GM12878 (cell line): ENCODE data around the gene SNTA1. TPM values are rescaled to one million over a fixed set of nuclear protein-coding genes. Genes with fewer than 3 reads are reported as not detected.

ENCODE experiments used
- ATAC-seq: fragments of 200-7000 bp; cut with Tn5 transposase; 3 replicates; pipeline ENCODE4 v1.9.1; 2020; ENCODE audit warnings: mild to moderate bottlenecking, moderate library complexity
- BruUV-seq: library from RNA; stranded (reverse); fragments of 400-500 nt; replicated peaks from 2 replicates; lab custom pipeline; 2021; lab: Mats Ljungman, UMichigan
- CTCF ChIA-PET: fragments of 300-600 bp; sonication (Branson Sonifier 250); formaldehyde crosslinking; extraction: SDS; loops from one replicate; lab custom pipeline; 2021; ENCODE audit warnings: inconsistent platforms; lab: Yijun Ruan, JAX
- POLR2A ChIA-PET: fragments of 350-600 bp; formaldehyde crosslinking; extraction: SDS; loops from one replicate; lab custom pipeline; 2021; ENCODE audit warnings: inconsistent platforms; lab: Charles Lee
- RAD21 ChIA-PET: fragments of 300-600 bp; sonication (Branson Sonifier 250); formaldehyde crosslinking; loops from one replicate; lab custom pipeline; 2023; ENCODE audit warnings: antibody characterized with exemption; ENCODE audit not compliant: unreplicated experiment; lab: Charles Lee
- SMC1A ChIA-PET: fragments of 300-600 bp; sonication (Branson Sonifier 250); formaldehyde crosslinking; loops from one replicate; lab custom pipeline; 2023; ENCODE audit not compliant: unreplicated experiment, uncharacterized antibody; lab: Charles Lee
- DNase-seq: peaks from one replicate; pipeline ENCODE4 v3.0.0-alpha.2; 2011; ENCODE audit warnings: low read depth, low spot score
- FAIRE-seq: peaks from 3 replicates; lab custom pipeline; 2011; peaks lifted over from hg19 to GRCh38; lab: Jason Lieb, UNC
- H2AFZ ChIP-seq: 2 replicates; pipeline ENCODE4 v1.6.0; 2011; ENCODE audit warnings: low read depth, low read length, control low read depth; ENCODE audit not compliant: control insufficient read depth
- H3K27ac ChIP-seq: 2 replicates; pipeline ENCODE4 v1.5.1; 2011; ENCODE audit warnings: control low read depth; ENCODE audit not compliant: control insufficient read depth, insufficient read depth
- H3K27me3 ChIP-seq, 2 experiments: replicated peaks in 1 of 2; 2 replicates each; pipeline versions ENCODE4 v1.6.0 to v1.6.1; 2011; ENCODE audit warnings: low read length in 1 of 2; ENCODE audit not compliant: control insufficient read depth in 2 of 2, insufficient read depth in 2 of 2
- H3K36me3 ChIP-seq, 2 experiments: 2 replicates each; pipeline ENCODE4 v1.5.1; 2011; ENCODE audit warnings: low read length in 1 of 2; ENCODE audit not compliant: control insufficient read depth in 2 of 2, insufficient read depth in 2 of 2
- H3K4me1 ChIP-seq: 2 replicates; pipeline ENCODE4 v1.6.1; 2011; ENCODE audit warnings: mild to moderate bottlenecking, low read length, moderate library complexity, mixed read lengths; ENCODE audit not compliant: control insufficient read depth, insufficient read depth
- H3K4me2 ChIP-seq: 2 replicates; pipeline ENCODE4 v1.6.0; 2011; ENCODE audit warnings: control low read depth; ENCODE audit not compliant: control insufficient read depth, insufficient read depth
- H3K4me3 ChIP-seq: fragments of 200-600 bp; sonication (generic); 2 replicates; pipeline ENCODE4 v1.5.1; 2016
- H3K79me2 ChIP-seq: 2 replicates; pipeline ENCODE4 v1.6.0; 2011; ENCODE audit warnings: low read length; ENCODE audit not compliant: control insufficient read depth, insufficient read depth
- H3K9ac ChIP-seq: 2 replicates; pipeline ENCODE4 v1.8.0; 2011; ENCODE audit warnings: low read length, control low read depth, mixed read lengths; ENCODE audit not compliant: control insufficient read depth, insufficient read depth
- H3K9me3 ChIP-seq: replicated peaks from 3 replicates; pipeline ENCODE4 v1.5.1; 2011; ENCODE audit warnings: mild to moderate bottlenecking, low read length; ENCODE audit not compliant: control insufficient read depth, insufficient read depth
- H4K20me1 ChIP-seq: 2 replicates; pipeline ENCODE4 v1.6.0; 2011; ENCODE audit not compliant: control insufficient read depth, insufficient read depth
- ESRRA ChIP-seq: IDR thresholded peaks from 2 replicates; pipeline ENCODE4 v1.6.1; 2012; ENCODE audit warnings: mild to moderate bottlenecking, low read length, improper control_type of control experiment
- FOS ChIP-seq: IDR thresholded peaks from 3 replicates; pipeline ENCODE4 v1.6.1; 2011; ENCODE audit warnings: borderline replicate concordance; ENCODE audit not compliant: insufficient read length; ENCODE audit errors: extremely low read depth
- HDAC6 ChIP-seq: fragments of 200-600 bp; sonication (generic); IDR thresholded peaks from one replicate; pipeline ENCODE4 v1.8.0; 2017; ENCODE audit warnings: antibody characterized with exemption; ENCODE audit not compliant: unreplicated experiment
- IKZF1 ChIP-seq: fragments of 450-650 bp; conservative IDR thresholded peaks from 2 replicates; pipeline ENCODE4 v1.6.1; 2017; ENCODE audit warnings: antibody characterized with exemption, mild to moderate bottlenecking
- MYB ChIP-seq: fragments of 150-350 bp; IDR thresholded peaks from 2 replicates; pipeline ENCODE4 v1.6.1; 2014; ENCODE audit warnings: mild to moderate bottlenecking, low read depth, low read length, borderline replicate concordance
- PML ChIP-seq: IDR thresholded peaks from 2 replicates; pipeline ENCODE4 v1.6.1; 2012; ENCODE audit warnings: low read length, inconsistent platforms
- TCF7 ChIP-seq: IDR thresholded peaks from 2 replicates; pipeline ENCODE4 v1.6.1; 2014; ENCODE audit warnings: antibody characterized with exemption, borderline replicate concordance
- ZNF274 ChIP-seq: IDR thresholded peaks from one replicate; pipeline ENCODE4 v1.8.0; 2011; ENCODE audit not compliant: insufficient read length, insufficient read depth
- WGBS: methylation state at CpG from one replicate; pipeline ENCODE4 v1.1.6; 2016; ENCODE audit warnings: low lambda C conversion rate; ENCODE audit not compliant: insufficient replicate concordance, insufficient coverage; ENCODE audit errors: missing lambda C conversion rate; 5-methylcytosine and 5-hydroxymethylcytosine counted together
- in situ Hi-C: fragments of 300-500 bp; cut with MboI; formaldehyde crosslinking; loops from 9 replicates; pipeline ENCODE4 v1.14.3; 2018; ENCODE audit warnings: mixed read lengths
- intact Hi-C: fragments of 100-400 bp; cut with micrococcal nuclease; formaldehyde crosslinking; loops from one replicate; pipeline ENCODE4 v1.14.2; 2022; ENCODE audit not compliant: unreplicated experiment
- polyA plus RNA-seq, 11 experiments: library from polyadenylated mRNA; depleted of rRNA in 4 of 11; unstranded in 6 of 11; stranded (reverse) in 5 of 11; fragments of >200 nt; fragmentation: Nextera tagmentation in 4 of 11; fragmentation: Illumina TruSeq in 1 of 11; extraction: Ambion mirVana in 4 of 11; extraction: Trizol in 1 of 11; gene quantifications; 1 replicate in 1 of 11; 2 replicates in 10 of 11; pipeline versions ENCODE4 v1.2.1 to v1.2.3, GENCODE V29; 2011 to 2016; ENCODE audit warnings: inconsistent platforms in 2 of 11, missing spikeins in 2 of 11, low read depth in 1 of 11
- total RNA-seq, 4 experiments: library from RNA; depleted of rRNA in 3 of 4; stranded (reverse); fragments of >200 nt in 3 of 4; fragmentation: Illumina TruSeq in 1 of 4; extraction: Trizol in 1 of 4; gene quantifications; 2 replicates each; pipeline versions ENCODE4 v1.2.1 to v1.2.3, GENCODE V29; 2013 to 2021
- TF ChIP-seq, protein P1 (sequence below): fragments of 450-650 bp; IDR thresholded peaks from 2 replicates; pipeline ENCODE4 v1.6.1; 2017; ENCODE audit warnings: mild to moderate bottlenecking, low read depth, inconsistent platforms; ENCODE audit not compliant: poor library complexity, severe bottlenecking

The SNTA1 gene
- total and polyA plus RNA-seq, 10 of the 15 experiments (the other 5 are each of a cell fraction or from before 2014, with no cell fraction given): 0.26 to 5.1 (median 1.8) TPM

DNA sequence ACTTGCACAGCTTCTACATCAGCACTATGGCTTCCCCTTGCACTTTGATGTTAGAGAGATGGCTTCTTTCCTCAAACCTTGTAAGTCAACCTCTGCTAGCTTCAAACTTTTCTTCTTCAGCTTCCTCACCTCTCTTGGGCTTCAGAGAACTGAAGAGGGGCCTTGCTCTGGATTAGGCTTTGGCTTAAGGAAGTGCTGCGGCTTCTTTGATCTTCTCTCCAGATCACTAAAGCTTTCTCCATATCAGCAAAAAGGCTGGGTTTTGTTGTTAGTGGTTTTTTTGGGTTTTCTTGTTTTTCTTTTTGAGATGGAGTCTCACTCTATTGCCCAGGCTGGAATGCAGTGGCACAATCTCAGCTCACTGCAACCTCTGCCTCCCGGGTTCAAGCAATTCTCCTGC lies 66.2 kb downstream of the SNTA1 start:
- ChIA-PET CTCF (no interaction called here), RAD21 (no interaction called here), POLR2A (no interaction called here), SMC1A (interaction anchor here (1.3 kb wide), 1 partner anchor 8 kb away, joined by 3 read pairs; no protein-coding TSS in a partner anchor)
- peaks cover 4 to 8% of the 10 kb centered on the region in 2 experiments; a peak in 3 of 4 replicates for H3K36me3 ChIP-seq
- FAIRE-seq (no peak), DNase-seq (no peak), ATAC-seq (no peak)
- H3K9ac ChIP-seq: no peak overlapping the region
- H3K79me2 ChIP-seq: no peaks in the 10 kb centered on the region
- intact Hi-C loops (no loop called here), in situ Hi-C loops (no loop called here)
- no peaks in the 10 kb centered on the region for H3K27me3 ChIP-seq
- no peak overlapping the region for H2AFZ ChIP-seq
- H4K20me1 ChIP-seq: no peaks in the 10 kb centered on the region
- no peaks in the 10 kb centered on the region for H3K9me3 ChIP-seq
- TF ChIP-seq FOS (no peak), MYB (no peak), IKZF1 (no peak), ESRRA (no peak), TCF7 (no peak), PML (no peak), HDAC6 (no peak), ZNF274 (no peak)
- TF ChIP-seq, protein P1, sequence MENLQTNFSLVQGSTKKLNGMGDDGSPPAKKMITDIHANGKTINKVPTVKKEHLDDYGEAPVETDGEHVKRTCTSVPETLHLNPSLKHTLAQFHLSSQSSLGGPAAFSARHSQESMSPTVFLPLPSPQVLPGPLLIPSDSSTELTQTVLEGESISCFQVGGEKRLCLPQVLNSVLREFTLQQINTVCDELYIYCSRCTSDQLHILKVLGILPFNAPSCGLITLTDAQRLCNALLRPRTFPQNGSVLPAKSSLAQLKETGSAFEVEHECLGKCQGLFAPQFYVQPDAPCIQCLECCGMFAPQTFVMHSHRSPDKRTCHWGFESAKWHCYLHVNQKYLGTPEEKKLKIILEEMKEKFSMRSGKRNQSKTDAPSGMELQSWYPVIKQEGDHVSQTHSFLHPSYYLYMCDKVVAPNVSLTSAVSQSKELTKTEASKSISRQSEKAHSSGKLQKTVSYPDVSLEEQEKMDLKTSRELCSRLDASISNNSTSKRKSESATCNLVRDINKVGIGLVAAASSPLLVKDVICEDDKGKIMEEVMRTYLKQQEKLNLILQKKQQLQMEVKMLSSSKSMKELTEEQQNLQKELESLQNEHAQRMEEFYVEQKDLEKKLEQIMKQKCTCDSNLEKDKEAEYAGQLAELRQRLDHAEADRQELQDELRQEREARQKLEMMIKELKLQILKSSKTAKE: no peak
- no peak overlapping the region for H3K4me2 ChIP-seq
- no TSS peak for BruUV-seq
- H3K27ac ChIP-seq: no peak overlapping the region
- WGBS: 100% methylated on average over 2 of the region's 2 CpGs
- no peak overlapping the region for H3K4me3 ChIP-seq
- no peaks in the 10 kb centered on the region for H3K4me1 ChIP-seq
